Stimulated activated memory B cell treated with anti-CD40 and anti-IgM and Interleukin-4, amounts not matched to agents 10 μg/mL and 1 μg/mL and 100 μg/mL, for 72 hours (primary cell): ENCODE data around the gene CA10.

ENCODE experiments used
- ATAC-seq: fragments of 150-1000 bp; cut with Tn5 transposase; 2 replicates; pipeline ENCODE4 v1.10.0; 2021
- H3K27ac Mint-ChIP-seq: one replicate; pipeline ENCODE4 v1.8.0; 2022; ENCODE audit warnings: mild to moderate bottlenecking, mixed read lengths
- H3K27me3 Mint-ChIP-seq: one replicate; pipeline ENCODE4 v1.8.0; 2022; ENCODE audit warnings: mixed read lengths
- H3K36me3 Mint-ChIP-seq: one replicate; pipeline ENCODE4 v1.8.0; 2022; ENCODE audit warnings: mixed read lengths
- H3K4me1 Mint-ChIP-seq: one replicate; pipeline ENCODE4 v1.8.0; 2022; ENCODE audit warnings: mixed read lengths
- H3K4me3 Mint-ChIP-seq: one replicate; pipeline ENCODE4 v1.8.0; 2022; ENCODE audit warnings: mild to moderate bottlenecking, moderate library complexity, mixed read lengths
- H3K9me3 Mint-ChIP-seq: one replicate; pipeline ENCODE4 v1.8.0; 2022; ENCODE audit warnings: mixed read lengths

CA10 gene

GRCh38 chr17:52035336-52035915, 123.1 kb downstream of the CA10 start:
- Mint-ChIP-seq H3K4me1 (no peaks in the 10 kb centered on the region), H3K36me3 (no peaks in the 10 kb centered on the region), H3K4me3 (no peak overlapping the region), H3K27me3 (no peaks in the 10 kb centered on the region), H3K9me3 (peaks cover 3% of the 10 kb centered on the region), H3K27ac (no peak overlapping the region)
- no peak for ATAC-seq

- H3K27me3 Mint-ChIP-seq = no peaks in the 10 kb centered on the region
Measured at GRCh38 chr17:52032454-52032853, 126.1 kb downstream of the CA10 start.

GRCh38 chr17:52030052-52030451, 128.5 kb downstream of the CA10 start:
- ATAC-seq = no peak
- no peak overlapping the region for H3K27ac Mint-ChIP-seq
- no peak overlapping the region for H3K4me3 Mint-ChIP-seq
- no peaks in the 10 kb centered on the region for H3K27me3 Mint-ChIP-seq
- no peaks in the 10 kb centered on the region for H3K36me3 Mint-ChIP-seq
- H3K9me3 Mint-ChIP-seq = no peaks in the 10 kb centered on the region
- no peaks in the 10 kb centered on the region for H3K4me1 Mint-ChIP-seq

More at GRCh38 chr17:52032454-52032853, 126.1 kb downstream of the CA10 start:
- no peaks in the 10 kb centered on the region for H3K4me1 Mint-ChIP-seq
- no peak for ATAC-seq
- no peaks in the 10 kb centered on the region for H3K36me3 Mint-ChIP-seq
- H3K27ac Mint-ChIP-seq = no peak overlapping the region
- peaks cover 3% of the 10 kb centered on the region for H3K9me3 Mint-ChIP-seq
- H3K4me3 Mint-ChIP-seq = no peak overlapping the region

- Mint-ChIP-seq H3K9me3 (no peaks in the 10 kb centered on the region), H3K4me3 (no peak overlapping the region), H3K27me3 (no peaks in the 10 kb centered on the region), H3K27ac (no peak overlapping the region), H3K4me1 (no peaks in the 10 kb centered on the region), H3K36me3 (no peaks in the 10 kb centered on the region)
- no peak for ATAC-seq
Measured at GRCh38 chr17:52027620-52028295, 130.8 kb downstream of the CA10 start.

GRCh38 chr17:52027081-52027480, 131.4 kb downstream of the CA10 start:
- no peak overlapping the region for H3K4me3 Mint-ChIP-seq
- ATAC-seq = no peak
- no peaks in the 10 kb centered on the region for H3K27me3 Mint-ChIP-seq
- H3K9me3 Mint-ChIP-seq = no peaks in the 10 kb centered on the region
- no peaks in the 10 kb centered on the region for H3K36me3 Mint-ChIP-seq
- no peak overlapping the region for H3K27ac Mint-ChIP-seq
- no peaks in the 10 kb centered on the region for H3K4me1 Mint-ChIP-seq

GRCh38 chr17:52026075-52026474, 132.4 kb downstream of the CA10 start:
- Mint-ChIP-seq H3K27me3 (no peaks in the 10 kb centered on the region), H3K9me3 (no peaks in the 10 kb centered on the region), H3K27ac (no peak overlapping the region), H3K4me1 (no peaks in the 10 kb centered on the region), H3K4me3 (no peak overlapping the region), H3K36me3 (no peaks in the 10 kb centered on the region)
- no peak for ATAC-seq

- Mint-ChIP-seq H3K36me3 (no peaks in the 10 kb centered on the region), H3K4me3 (no peak overlapping the region), H3K27ac (no peak overlapping the region), H3K9me3 (peaks cover 5% of the 10 kb centered on the region), H3K27me3 (no peaks in the 10 kb centered on the region), H3K4me1 (no peaks in the 10 kb centered on the region)
- no peak for ATAC-seq
Measured at GRCh38 chr17:52025236-52025635, 133.3 kb downstream of the CA10 start.

- Mint-ChIP-seq H3K36me3 (no peaks in the 10 kb centered on the region), H3K4me1 (no peaks in the 10 kb centered on the region), H3K4me3 (no peak overlapping the region), H3K9me3 (peaks cover 5% of the 10 kb centered on the region), H3K27ac (no peak overlapping the region), H3K27me3 (no peaks in the 10 kb centered on the region)
- no peak for ATAC-seq
Measured at GRCh38 chr17:52024300-52024870, 134.1 kb downstream of the CA10 start.

GRCh38 chr17:52011064-52011463, 147.4 kb downstream of the CA10 start:
- H3K4me3 Mint-ChIP-seq = no peak overlapping the region
- no peaks in the 10 kb centered on the region for H3K4me1 Mint-ChIP-seq
- ATAC-seq = no peak
- H3K36me3 Mint-ChIP-seq = no peaks in the 10 kb centered on the region
- peaks cover 2% of the 10 kb centered on the region for H3K9me3 Mint-ChIP-seq
- no peak overlapping the region for H3K27ac Mint-ChIP-seq
- no peaks in the 10 kb centered on the region for H3K27me3 Mint-ChIP-seq

- Mint-ChIP-seq H3K27ac (no peak overlapping the region), H3K27me3 (no peaks in the 10 kb centered on the region), H3K4me3 (no peak overlapping the region), H3K4me1 (no peaks in the 10 kb centered on the region), H3K9me3 (peaks cover 2% of the 10 kb centered on the region), H3K36me3 (no peaks in the 10 kb centered on the region)
- ATAC-seq = no peak
Measured at GRCh38 chr17:51999654-52000053, 158.9 kb downstream of the CA10 start.

GRCh38 chr17:51997723-51998122, 160.8 kb downstream of the CA10 start:
- ATAC-seq = no peak
- no peak overlapping the region for H3K27ac Mint-ChIP-seq
- no peaks in the 10 kb centered on the region for H3K4me1 Mint-ChIP-seq
- H3K9me3 Mint-ChIP-seq = no peaks in the 10 kb centered on the region
- H3K27me3 Mint-ChIP-seq = no peaks in the 10 kb centered on the region
- no peaks in the 10 kb centered on the region for H3K36me3 Mint-ChIP-seq
- no peak overlapping the region for H3K4me3 Mint-ChIP-seq

GRCh38 chr17:51995797-51996403, 162.6 kb downstream of the CA10 start:
- Mint-ChIP-seq H3K27me3 (no peaks in the 10 kb centered on the region), H3K9me3 (peaks cover 3% of the 10 kb centered on the region), H3K27ac (no peak overlapping the region), H3K4me3 (no peak overlapping the region), H3K4me1 (no peaks in the 10 kb centered on the region), H3K36me3 (no peaks in the 10 kb centered on the region)
- no peak for ATAC-seq

GRCh38 chr17:51992864-51993416, 165.6 kb downstream of the CA10 start:
- H3K4me1 Mint-ChIP-seq = no peaks in the 10 kb centered on the region
- H3K27ac Mint-ChIP-seq = no peak overlapping the region
- ATAC-seq = no peak
- H3K27me3 Mint-ChIP-seq = no peaks in the 10 kb centered on the region
- peaks cover 3% of the 10 kb centered on the region for H3K9me3 Mint-ChIP-seq
- H3K4me3 Mint-ChIP-seq = no peak overlapping the region
- no peaks in the 10 kb centered on the region for H3K36me3 Mint-ChIP-seq

GRCh38 chr17:51971121-51971520, 187.4 kb downstream of the CA10 start:
- no peak for ATAC-seq
- Mint-ChIP-seq H3K4me1 (no peaks in the 10 kb centered on the region), H3K9me3 (peaks cover 9% of the 10 kb centered on the region), H3K36me3 (no peaks in the 10 kb centered on the region), H3K27me3 (no peaks in the 10 kb centered on the region), H3K27ac (no peak overlapping the region), H3K4me3 (no peak overlapping the region)

GRCh38 chr17:51961689-51962088, 196.8 kb downstream of the CA10 start:
- H3K4me3 Mint-ChIP-seq = no peak overlapping the region
- no peak for ATAC-seq
- H3K36me3 Mint-ChIP-seq = no peaks in the 10 kb centered on the region
- H3K4me1 Mint-ChIP-seq = no peaks in the 10 kb centered on the region
- H3K27ac Mint-ChIP-seq = no peak overlapping the region
- peaks cover 3% of the 10 kb centered on the region for H3K9me3 Mint-ChIP-seq
- H3K27me3 Mint-ChIP-seq = no peaks in the 10 kb centered on the region
